ENCODE measurements around the gene FLYWCH2. TPM values are rescaled to one million over a fixed set of nuclear protein-coding genes. Genes with fewer than 3 reads are reported as not detected.

The FLYWCH2 gene
- total and polyA plus RNA-seq, 2 donors (not counting 3 experiments of a cell fraction or from before 2014, with no cell fraction given): 18.3 to 34.6 TPM

GRCh38 chr16:2855536-2855935 lies 27.5 kb upstream of the FLYWCH2 start:
- FAIRE-seq: no peak
- H3K27me3 ChIP-seq (ENCODE audit: control insufficient read depth in 2 of 2, insufficient read depth in 2 of 2, low read length in 2 of 2): peaks cover 2 to 7% of the 10 kb centered on the region in 2 experiments
- CTCF ChIA-PET: interaction anchor here (1.1 to 2.7 kb wide), 3 partner anchors 13 to 71 kb away, joined by 5 to 11 read pairs (median 10); no protein-coding TSS in a partner anchor

More at GRCh38 chr16:2855536-2855935, 27.5 kb upstream of the FLYWCH2 start:
- TF ChIP-seq FOS (IDR thresholded peaks at IDR 0.05; ENCODE audit: borderline replicate concordance, insufficient read depth, low read length): no peak
- no peak for TF ChIP-seq EZH2 (IDR thresholded peaks at IDR 0.05; ENCODE audit: borderline replicate concordance, low read depth, low read length, severe bottlenecking)
- TF ChIP-seq JUN (IDR thresholded peaks at IDR 0.05; ENCODE audit: borderline replicate concordance, insufficient read depth, insufficient read length, low read depth): no peak
- TF ChIP-seq MAX (IDR thresholded peaks at IDR 0.05; ENCODE audit: insufficient read depth, insufficient read length): no peak
- TF ChIP-seq GATA2 (IDR thresholded peaks at IDR 0.05; ENCODE audit: insufficient read depth, insufficient read length, low read depth, low read length): no peak
- TF ChIP-seq MYC (IDR thresholded peaks at IDR 0.05; ENCODE audit: low read depth, low read length): no peak
- TF ChIP-seq POLR2A (IDR thresholded peaks at IDR 0.05; ENCODE audit: low read depth, low read length): no peak
- no peak for TF ChIP-seq POLR2AphosphoS5 (IDR thresholded peaks at IDR 0.05; ENCODE audit: insufficient read depth, low read depth, low read length)
- TF ChIP-seq CTCF (IDR thresholded peaks at IDR 0.05; ENCODE audit: extremely low read depth in 1 of 2, insufficient read depth in 1 of 2, low read depth in 1 of 2, low read length in 2 of 2): no peak
- no peak overlapping the region for H3K9ac ChIP-seq (replicated peaks; ENCODE audit: extremely low read depth, insufficient read depth, low read length)
- no peaks in the 10 kb centered on the region for H3K36me3 ChIP-seq (ENCODE audit: control insufficient read depth in 2 of 2, extremely low read depth in 1 of 2, insufficient read depth in 2 of 2, low read length in 2 of 2)
- intact Hi-C loops (cut with micrococcal nuclease) (no loop called here), dilution Hi-C loops (cut with MboI; ENCODE audit: extremely low pct_ligation_motif_present, low sequenced_read_pairs) (no loop called here)
- no peak overlapping the region for H2AFZ ChIP-seq (ENCODE audit: low read depth, low read length)
- H3K27ac ChIP-seq (ENCODE audit: insufficient read depth, low read depth, low read length): no peak overlapping the region
- no peaks in the 10 kb centered on the region for H3K9me1 ChIP-seq (replicated peaks; ENCODE audit: control insufficient read depth, extremely low read depth, insufficient read depth, low read length)
- BruUV-seq (replicated peaks): no TSS peak
- peaks cover 2% of the 10 kb centered on the region for H3K9me3 ChIP-seq (replicated peaks; ENCODE audit: control insufficient read depth, insufficient read depth, low read length)
- POLR2A ChIA-PET: no interaction called here
- no peaks in the 10 kb centered on the region for H3K79me2 ChIP-seq (ENCODE audit: control insufficient read depth, insufficient read depth, low read length)
- H3K4me2 ChIP-seq (ENCODE audit: insufficient read depth, low read length): no peak overlapping the region
- no peak for DNase-seq (ENCODE audit: low read depth, low spot score)
- no peaks in the 10 kb centered on the region for H4K20me1 ChIP-seq (replicated peaks; ENCODE audit: control insufficient read depth, extremely low read depth, insufficient read depth, low read length)
- no peaks in the 10 kb centered on the region for H3K4me1 ChIP-seq (ENCODE audit: control insufficient read depth, extremely low read depth, insufficient read depth, low read length)
- no peak overlapping the region for H3K4me3 ChIP-seq (replicated peaks in 1 of 3; ENCODE audit: insufficient read depth in 1 of 3, low read depth in 1 of 3, low read length in 3 of 3)

All from endothelial cell of umbilical vein (primary cell).